ENCODE measurements around the gene REM1.
"Not testable (repeated sequence)": the region's sequence is repeated elsewhere in the genome, so short reads cannot be mapped to it uniquely, and the experiment has no call there.

The REM1 gene

GRCh38 chr20:31502884-31503673 is 28.0 kb downstream of the REM1 start:
- DNase-seq (ENCODE audit: low read depth) = peak; percentile 22
- TF ChIP-seq CTCF (IDR thresholded peaks at IDR 0.05; ENCODE audit: low read depth, low read length, missing control alignments) = peak; percentile 88
- not testable (repeated sequence) for H3K4me3 ChIP-seq (ENCODE audit: low read depth, low read length)

- H3K4me3 ChIP-seq (ENCODE audit: low read depth, low read length) = no peak overlapping the region
- no peak for DNase-seq (ENCODE audit: low read depth)
- TF ChIP-seq CTCF (IDR thresholded peaks at IDR 0.05; ENCODE audit: low read depth, low read length, missing control alignments) = no peak
Measured at GRCh38 chr20:31505903-31506302, 30.8 kb downstream of the REM1 start.

GRCh38 chr20:31508517-31509244 is 33.6 kb downstream of the REM1 start:
- DNase-seq (ENCODE audit: low read depth) = no peak
- TF ChIP-seq CTCF (IDR thresholded peaks at IDR 0.05; ENCODE audit: low read depth, low read length, missing control alignments) = no peak
- H3K4me3 ChIP-seq (ENCODE audit: low read depth, low read length) = no peak overlapping the region

- TF ChIP-seq CTCF (IDR thresholded peaks at IDR 0.05; ENCODE audit: low read depth, low read length, missing control alignments) = peak; percentile 97
- DNase-seq (ENCODE audit: low read depth) = peak; percentile 84
- peak within 1 kb of the TSS; percentile 83 for H3K4me3 ChIP-seq (ENCODE audit: low read depth, low read length)
Measured at GRCh38 chr20:31514154-31515071, 39.3 kb downstream of the REM1 start, which contains the start of gene HM13. TSS of gene HM13 (plus strand) at chr20:31514442. CDS start at chr20:31514552, 110 bp downstream.

- TF ChIP-seq CTCF (IDR thresholded peaks at IDR 0.05; ENCODE audit: low read depth, low read length, missing control alignments) = no peak
- DNase-seq (ENCODE audit: low read depth) = no peak
Measured at GRCh38 chr20:31515072-31515774, 40.1 kb downstream of the REM1 start.

GRCh38 chr20:31515775-31516107 is 40.7 kb downstream of the REM1 start:
- H3K4me3 ChIP-seq (ENCODE audit: low read depth, low read length) = peak overlapping the region; percentile 83
- DNase-seq (ENCODE audit: low read depth) = peak; percentile 18
- no peak for TF ChIP-seq CTCF (IDR thresholded peaks at IDR 0.05; ENCODE audit: low read depth, low read length, missing control alignments)

More at GRCh38 chr20:31515072-31515774, 40.1 kb downstream of the REM1 start:
- H3K4me3 ChIP-seq (ENCODE audit: low read depth, low read length) = peak overlapping the region; percentile 83
